ENCODE data around the gene KAT6B.

KAT6B gene

GRCh38 chr10:74957285-74957961 is 131.0 kb downstream of the KAT6B start:
- no peak for DNase-seq

GRCh38 chr10:74958316-74958715 is 131.9 kb downstream of the KAT6B start:
- DNase-seq, result no peak

- DNase-seq, result no peak
Measured at GRCh38 chr10:74960670-74961069, 134.3 kb downstream of the KAT6B start.

- DNase-seq, result no peak
Measured at GRCh38 chr10:74962517-74962916, 136.1 kb downstream of the KAT6B start.

GRCh38 chr10:74963549-74963948 is 137.1 kb downstream of the KAT6B start:
- no peak for DNase-seq

GRCh38 chr10:74967911-74968666 is 141.7 kb downstream of the KAT6B start:
- peak; percentile 26 for DNase-seq

- no peak for DNase-seq
Measured at GRCh38 chr10:74968667-74969061, 142.3 kb downstream of the KAT6B start.

GRCh38 chr10:74969093-74969492 is 142.7 kb downstream of the KAT6B start:
- DNase-seq, result no peak

- DNase-seq, result no peak
Measured at GRCh38 chr10:74969530-74969929, 143.1 kb downstream of the KAT6B start.

- no peak for DNase-seq
Measured at GRCh38 chr10:74973741-74974392, 147.5 kb downstream of the KAT6B start.

GRCh38 chr10:74975758-74976157 is 149.4 kb downstream of the KAT6B start:
- DNase-seq, result no peak

- no peak for DNase-seq
Measured at GRCh38 chr10:74976565-74976964, 150.2 kb downstream of the KAT6B start.

- no peak for DNase-seq
Measured at GRCh38 chr10:74977072-74977471, 150.7 kb downstream of the KAT6B start.

- peak; percentile 67 for DNase-seq
Measured at GRCh38 chr10:74977913-74978847, 151.8 kb downstream of the KAT6B start.

GRCh38 chr10:74981831-74982633 is 155.6 kb downstream of the KAT6B start:
- no peak for DNase-seq

GRCh38 chr10:74982634-74982982 is 156.2 kb downstream of the KAT6B start:
- no peak for DNase-seq

GRCh38 chr10:74983383-74983782 is 157.0 kb downstream of the KAT6B start:
- DNase-seq, result no peak

- DNase-seq, result no peak
Measured at GRCh38 chr10:74987339-74988053, 161.1 kb downstream of the KAT6B start.

GRCh38 chr10:74988054-74988775 is 161.8 kb downstream of the KAT6B start:
- no peak for DNase-seq

- no peak for DNase-seq
Measured at GRCh38 chr10:74988832-74989561, 162.6 kb downstream of the KAT6B start.

Measured in CD4-positive, alpha-beta T cell treated with Interleukin-10 for 1 hour (primary cell).